HCT116 (cell line): ENCODE results near the gene ZBTB5.

Experiments
- EZH2 ChIP-seq: fragments of 200-600 bp; sonication (generic); IDR thresholded peaks from 2 replicates; pipeline ENCODE4 v1.6.1; 2017; ENCODE audit warnings: antibody characterized with exemption, mixed run types
- JUND ChIP-seq: IDR thresholded peaks from 2 replicates; pipeline ENCODE4 v1.6.1; 2012
- POLR2A ChIP-seq: IDR thresholded peaks from 2 replicates; pipeline ENCODE4 v1.7.0; 2011; ENCODE audit warnings: borderline replicate concordance; ENCODE audit not compliant: insufficient read depth, insufficient read length; ENCODE audit errors: extremely low read depth
- POLR2AphosphoS5 ChIP-seq: IDR thresholded peaks from 2 replicates; pipeline ENCODE4 v1.6.1; 2011; ENCODE audit warnings: mild to moderate bottlenecking, low read depth, low read length, moderate library complexity
- RAD21 ChIP-seq: IDR thresholded peaks from 2 replicates; pipeline ENCODE4 v1.6.1; 2012; ENCODE audit warnings: low read depth, mild to moderate bottlenecking
- TF ChIP-seq, protein P1 (sequence below): IDR thresholded peaks from 2 replicates; pipeline ENCODE4 v1.6.1; 2012; ENCODE audit warnings: low read depth
- TF ChIP-seq, protein P2 (sequence below), 3 experiments: fragments of 200-600 bp in 1 of 3; sonication (generic) in 1 of 3; IDR thresholded peaks in 2 of 3; conservative IDR thresholded peaks in 1 of 3; 2 replicates each; pipeline ENCODE4 v1.5.1; 2012 to 2017; ENCODE audit warnings: low read depth in 2 of 3, low read length in 2 of 3, antibody characterized with exemption in 1 of 3, borderline replicate concordance in 1 of 3, control low read depth in 1 of 3, mild to moderate bottlenecking in 1 of 3, mixed read lengths in 1 of 3, mixed run types in 1 of 3, moderate library complexity in 1 of 3; ENCODE audit not compliant: insufficient read depth in 1 of 3

DNA sequence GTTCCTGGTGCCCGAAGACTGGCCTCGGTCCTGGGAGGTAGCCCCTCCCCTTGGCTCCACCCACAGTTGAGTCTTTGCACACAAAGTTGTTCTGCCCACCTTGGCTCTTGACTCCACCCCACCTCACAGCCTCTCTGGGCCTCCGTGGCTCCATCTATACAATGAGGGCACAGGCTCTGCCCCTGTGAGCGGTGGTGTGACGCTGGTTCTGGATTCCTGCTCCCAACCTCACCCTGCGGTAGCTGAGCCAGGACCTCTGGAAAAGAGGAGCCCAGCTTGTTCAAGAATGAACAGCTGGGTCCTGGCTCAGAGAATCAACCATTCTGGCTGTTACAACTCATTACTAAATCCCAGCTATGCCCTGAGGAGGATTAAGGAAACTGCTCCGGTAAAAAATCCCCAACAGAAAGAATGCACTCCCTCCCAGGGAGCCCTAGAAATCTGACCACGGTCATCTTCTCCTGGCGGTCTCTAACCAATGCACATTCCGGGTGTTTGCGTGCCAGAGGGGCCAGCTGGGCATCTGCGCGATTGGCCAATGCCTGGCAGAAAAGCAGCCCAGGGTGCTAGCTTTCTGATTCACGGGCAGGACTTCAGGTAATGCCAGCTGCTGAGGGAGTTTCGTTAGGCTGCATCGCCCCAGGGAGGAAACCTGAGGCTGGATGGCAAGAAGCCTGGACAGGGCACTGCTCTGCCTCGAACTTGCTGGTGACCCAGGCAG is 52.7 kb downstream of the ZBTB5 start:
- TF ChIP-seq JUND (no peak), EZH2 (no peak), POLR2AphosphoS5 (no peak), POLR2A (no peak), RAD21 (no peak)
- TF ChIP-seq, protein P1, sequence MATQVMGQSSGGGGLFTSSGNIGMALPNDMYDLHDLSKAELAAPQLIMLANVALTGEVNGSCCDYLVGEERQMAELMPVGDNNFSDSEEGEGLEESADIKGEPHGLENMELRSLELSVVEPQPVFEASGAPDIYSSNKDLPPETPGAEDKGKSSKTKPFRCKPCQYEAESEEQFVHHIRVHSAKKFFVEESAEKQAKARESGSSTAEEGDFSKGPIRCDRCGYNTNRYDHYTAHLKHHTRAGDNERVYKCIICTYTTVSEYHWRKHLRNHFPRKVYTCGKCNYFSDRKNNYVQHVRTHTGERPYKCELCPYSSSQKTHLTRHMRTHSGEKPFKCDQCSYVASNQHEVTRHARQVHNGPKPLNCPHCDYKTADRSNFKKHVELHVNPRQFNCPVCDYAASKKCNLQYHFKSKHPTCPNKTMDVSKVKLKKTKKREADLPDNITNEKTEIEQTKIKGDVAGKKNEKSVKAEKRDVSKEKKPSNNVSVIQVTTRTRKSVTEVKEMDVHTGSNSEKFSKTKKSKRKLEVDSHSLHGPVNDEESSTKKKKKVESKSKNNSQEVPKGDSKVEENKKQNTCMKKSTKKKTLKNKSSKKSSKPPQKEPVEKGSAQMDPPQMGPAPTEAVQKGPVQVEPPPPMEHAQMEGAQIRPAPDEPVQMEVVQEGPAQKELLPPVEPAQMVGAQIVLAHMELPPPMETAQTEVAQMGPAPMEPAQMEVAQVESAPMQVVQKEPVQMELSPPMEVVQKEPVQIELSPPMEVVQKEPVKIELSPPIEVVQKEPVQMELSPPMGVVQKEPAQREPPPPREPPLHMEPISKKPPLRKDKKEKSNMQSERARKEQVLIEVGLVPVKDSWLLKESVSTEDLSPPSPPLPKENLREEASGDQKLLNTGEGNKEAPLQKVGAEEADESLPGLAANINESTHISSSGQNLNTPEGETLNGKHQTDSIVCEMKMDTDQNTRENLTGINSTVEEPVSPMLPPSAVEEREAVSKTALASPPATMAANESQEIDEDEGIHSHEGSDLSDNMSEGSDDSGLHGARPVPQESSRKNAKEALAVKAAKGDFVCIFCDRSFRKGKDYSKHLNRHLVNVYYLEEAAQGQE = no peak
- TF ChIP-seq, protein P2, sequence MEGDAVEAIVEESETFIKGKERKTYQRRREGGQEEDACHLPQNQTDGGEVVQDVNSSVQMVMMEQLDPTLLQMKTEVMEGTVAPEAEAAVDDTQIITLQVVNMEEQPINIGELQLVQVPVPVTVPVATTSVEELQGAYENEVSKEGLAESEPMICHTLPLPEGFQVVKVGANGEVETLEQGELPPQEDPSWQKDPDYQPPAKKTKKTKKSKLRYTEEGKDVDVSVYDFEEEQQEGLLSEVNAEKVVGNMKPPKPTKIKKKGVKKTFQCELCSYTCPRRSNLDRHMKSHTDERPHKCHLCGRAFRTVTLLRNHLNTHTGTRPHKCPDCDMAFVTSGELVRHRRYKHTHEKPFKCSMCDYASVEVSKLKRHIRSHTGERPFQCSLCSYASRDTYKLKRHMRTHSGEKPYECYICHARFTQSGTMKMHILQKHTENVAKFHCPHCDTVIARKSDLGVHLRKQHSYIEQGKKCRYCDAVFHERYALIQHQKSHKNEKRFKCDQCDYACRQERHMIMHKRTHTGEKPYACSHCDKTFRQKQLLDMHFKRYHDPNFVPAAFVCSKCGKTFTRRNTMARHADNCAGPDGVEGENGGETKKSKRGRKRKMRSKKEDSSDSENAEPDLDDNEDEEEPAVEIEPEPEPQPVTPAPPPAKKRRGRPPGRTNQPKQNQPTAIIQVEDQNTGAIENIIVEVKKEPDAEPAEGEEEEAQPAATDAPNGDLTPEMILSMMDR (IDR thresholded peaks at IDR 0.05 in 2 of 3, conservative IDR thresholded peaks at IDR 0.05 in 1 of 3; ENCODE audit: borderline replicate concordance in 1 of 3, insufficient read depth in 1 of 3, low read depth in 2 of 3, low read length in 2 of 3) = no peak
